ENCODE data around the gene GABRB2.

Gene GABRB2

GRCh38 chr5:161391724-161392123 is 154.8 kb downstream of the GABRB2 start:
- DNase-seq (ENCODE audit: low read depth in 2 of 3, low spot score in 2 of 3): no peak

- DNase-seq (ENCODE audit: low read depth in 2 of 3, low spot score in 2 of 3): no peak
These were observed 155.5 kb downstream of the GABRB2 start for GRCh38 chr5:161391016-161391415.

- DNase-seq (ENCODE audit: low read depth in 2 of 3, low spot score in 2 of 3): no peak
These were observed 159.4 kb downstream of the GABRB2 start for GRCh38 chr5:161387121-161387520.

- DNase-seq (ENCODE audit: low read depth in 2 of 3, low spot score in 2 of 3): no peak
These were observed 161.5 kb downstream of the GABRB2 start for GRCh38 chr5:161385027-161385426.

GRCh38 chr5:161382685-161383084 is 163.8 kb downstream of the GABRB2 start:
- DNase-seq (ENCODE audit: low read depth in 2 of 3, low spot score in 2 of 3): no peak

GRCh38 chr5:161380486-161380885 is 166.0 kb downstream of the GABRB2 start:
- no peak for DNase-seq (ENCODE audit: low read depth in 2 of 3, low spot score in 2 of 3)

GRCh38 chr5:161378701-161379100 is 167.8 kb downstream of the GABRB2 start:
- no peak for DNase-seq (ENCODE audit: low read depth in 2 of 3, low spot score in 2 of 3)

GRCh38 chr5:161376034-161376433 is 170.5 kb downstream of the GABRB2 start:
- DNase-seq (ENCODE audit: low read depth in 2 of 3, low spot score in 2 of 3): no peak

- DNase-seq (ENCODE audit: low read depth in 2 of 3, low spot score in 2 of 3): no peak
These were observed 173.2 kb downstream of the GABRB2 start for GRCh38 chr5:161373345-161373707.

- DNase-seq (ENCODE audit: low read depth in 2 of 3, low spot score in 2 of 3): no peak
These were observed 173.7 kb downstream of the GABRB2 start for GRCh38 chr5:161372682-161373344.

- no peak for DNase-seq (ENCODE audit: low read depth in 2 of 3, low spot score in 2 of 3)
These were observed 177.5 kb downstream of the GABRB2 start for GRCh38 chr5:161369022-161369421.

GRCh38 chr5:161358446-161358845 is 188.1 kb downstream of the GABRB2 start:
- DNase-seq (ENCODE audit: low read depth in 2 of 3, low spot score in 2 of 3): no peak

GRCh38 chr5:161344234-161344633 is 202.3 kb downstream of the GABRB2 start:
- no peak for DNase-seq (ENCODE audit: low read depth in 2 of 3, low spot score in 2 of 3)

GRCh38 chr5:161342886-161343285 is 203.6 kb downstream of the GABRB2 start:
- DNase-seq (ENCODE audit: low read depth in 2 of 3, low spot score in 2 of 3): no peak

GRCh38 chr5:161340012-161340411 is 206.5 kb downstream of the GABRB2 start:
- no peak for DNase-seq (ENCODE audit: low read depth in 2 of 3, low spot score in 2 of 3)

- DNase-seq (ENCODE audit: low read depth in 2 of 3, low spot score in 2 of 3): no peak
These were observed 213.2 kb downstream of the GABRB2 start for GRCh38 chr5:161333194-161333880.

GRCh38 chr5:161332343-161332742 is 214.2 kb downstream of the GABRB2 start:
- DNase-seq (ENCODE audit: low read depth in 2 of 3, low spot score in 2 of 3): no peak

- no peak for DNase-seq (ENCODE audit: low read depth in 2 of 3, low spot score in 2 of 3)
These were observed 232.5 kb downstream of the GABRB2 start for GRCh38 chr5:161314033-161314432.

- no peak for DNase-seq (ENCODE audit: low read depth in 2 of 3, low spot score in 2 of 3)
These were observed 233.6 kb downstream of the GABRB2 start for GRCh38 chr5:161312882-161313281.

- DNase-seq (ENCODE audit: low read depth in 2 of 3, low spot score in 2 of 3): no peak
These were observed 234.6 kb downstream of the GABRB2 start for GRCh38 chr5:161311965-161312364.

GRCh38 chr5:161311146-161311708 is 235.3 kb downstream of the GABRB2 start:
- no peak for DNase-seq (ENCODE audit: low read depth in 2 of 3, low spot score in 2 of 3)

GRCh38 chr5:161306351-161306995 is 240.1 kb downstream of the GABRB2 start:
- no peak for DNase-seq (ENCODE audit: low read depth in 2 of 3, low spot score in 2 of 3)
